Suprapubic skin (tissue), 3 donors: ENCODE data around the gene IQGAP2.

Experiments
- CTCF ChIP-seq, 2 donors: fragments of 200-600 bp in 1 of 2; fragments of 450-650 bp in 1 of 2; sonication (generic) in 1 of 2; IDR thresholded peaks; one replicate each; pipeline ENCODE4 v1.5.1; 2016 to 2019; ENCODE audit warnings: antibody characterized with exemption in 2 of 2, mild to moderate bottlenecking in 1 of 2, moderate library complexity in 1 of 2
- EP300 ChIP-seq: sonication (generic); formaldehyde crosslinking; IDR thresholded peaks from one replicate; pipeline ENCODE4 v1.6.1; 2017; ENCODE audit warnings: antibody characterized with exemption
- POLR2A ChIP-seq, 2 donors: fragments of 450-650 bp; IDR thresholded peaks; one replicate each; pipeline ENCODE4 v1.6.1; 2017; ENCODE audit warnings: antibody characterized with exemption in 2 of 2, mild to moderate bottlenecking in 2 of 2, moderate library complexity in 2 of 2

GRCh38 chr5:76494201-76494600 lies 91.1 kb downstream of the IQGAP2 start:
- TF ChIP-seq POLR2A (IDR thresholded peaks at IDR 0.05): no peak
- TF ChIP-seq CTCF (IDR thresholded peaks at IDR 0.05): no peak
- TF ChIP-seq EP300: no peak
